NCI-H2107 (cell line): ENCODE results near the gene DSCAM.

ENCODE experiments used
- DNase-seq: peaks from one replicate; lab custom pipeline; 2025; lab: John Stamatoyannopoulos, UW

DSCAM gene

GRCh38 chr21:40768056-40768455 is 78.9 kb downstream of the DSCAM start:
- DNase-seq, result no peak

- DNase-seq, result no peak
These were observed 80.6 kb downstream of the DSCAM start for GRCh38 chr21:40766381-40766780.

- peak; percentile 48 for DNase-seq
These were observed 81.1 kb downstream of the DSCAM start for GRCh38 chr21:40765811-40766210.

GRCh38 chr21:40760821-40761220 is 86.1 kb downstream of the DSCAM start:
- DNase-seq, result no peak

- no peak for DNase-seq
These were observed 87.9 kb downstream of the DSCAM start for GRCh38 chr21:40759061-40759460.

GRCh38 chr21:40757366-40757765 is 89.6 kb downstream of the DSCAM start:
- no peak for DNase-seq

GRCh38 chr21:40754466-40754865 is 92.5 kb downstream of the DSCAM start:
- DNase-seq, result no peak

- no peak for DNase-seq
These were observed 93.2 kb downstream of the DSCAM start for GRCh38 chr21:40753756-40754155.

- DNase-seq, result no peak
These were observed 94.8 kb downstream of the DSCAM start for GRCh38 chr21:40752125-40752524.

GRCh38 chr21:40751221-40751620 is 95.7 kb downstream of the DSCAM start:
- DNase-seq, result no peak

GRCh38 chr21:40736145-40736544 is 110.8 kb downstream of the DSCAM start:
- no peak for DNase-seq

GRCh38 chr21:40733024-40733397 is 113.9 kb downstream of the DSCAM start:
- DNase-seq, result peak; percentile 25

- DNase-seq, result no peak
These were observed 114.5 kb downstream of the DSCAM start for GRCh38 chr21:40732253-40733023.

GRCh38 chr21:40731206-40731605 is 115.8 kb downstream of the DSCAM start:
- no peak for DNase-seq

- no peak for DNase-seq
These were observed 116.5 kb downstream of the DSCAM start for GRCh38 chr21:40730426-40730800.

- DNase-seq, result no peak
These were observed 117.1 kb downstream of the DSCAM start for GRCh38 chr21:40729761-40730425.

- DNase-seq, result no peak
These were observed 123.0 kb downstream of the DSCAM start for GRCh38 chr21:40723966-40724365.

GRCh38 chr21:40723317-40723716 is 123.6 kb downstream of the DSCAM start:
- DNase-seq, result no peak

GRCh38 chr21:40719615-40720014 is 127.3 kb downstream of the DSCAM start:
- DNase-seq, result no peak

- peak; percentile 86 for DNase-seq
These were observed 129.9 kb downstream of the DSCAM start for GRCh38 chr21:40717028-40717427.

GRCh38 chr21:40714536-40714935 is 132.4 kb downstream of the DSCAM start:
- no peak for DNase-seq

GRCh38 chr21:40707656-40708244 is 139.2 kb downstream of the DSCAM start:
- DNase-seq, result no peak
